Medulla oblongata (tissue), 1 donor: ENCODE measurements around the gene TPM2.
A peak's percentile ranks its signal among the peaks of the same experiment; 100 is the strongest.

ENCODE experiments used
- DNase-seq: peaks from one replicate; pipeline ENCODE4 v3.0.0-alpha.2; 2015; ENCODE audit errors: extremely low spot score

TPM2 gene

GRCh38 chr9:35696520-35697215 is 6.9 kb upstream of the TPM2 start:
- DNase-seq, result peak; percentile 35

- DNase-seq, result no peak
Measured at GRCh38 chr9:35695943-35696401, 6.2 kb upstream of the TPM2 start.

- DNase-seq, result no peak
Measured at GRCh38 chr9:35691757-35692301, 2.1 kb upstream of the TPM2 start.

GRCh38 chr9:35691334-35691650 is 1.6 kb upstream of the TPM2 start:
- DNase-seq, result peak; percentile 9

GRCh38 chr9:35690614-35691333 is 1.0 kb upstream of the TPM2 start:
- DNase-seq, result peak; percentile 46

GRCh38 chr9:35690294-35690613 is 529 bp upstream of the TPM2 start:
- DNase-seq, result no peak

GRCh38 chr9:35688558-35689541 is 875 bp downstream of the TPM2 start:
- DNase-seq, result no peak

GRCh38 chr9:35687972-35688557 is 1.7 kb downstream of the TPM2 start:
- DNase-seq, result no peak

GRCh38 chr9:35687306-35687705 is 2.4 kb downstream of the TPM2 start:
- DNase-seq, result no peak

- no peak for DNase-seq
Measured at GRCh38 chr9:35686222-35687203, 3.2 kb downstream of the TPM2 start.

- no peak for DNase-seq
Measured at GRCh38 chr9:35685506-35685905, 4.2 kb downstream of the TPM2 start.

- DNase-seq, result no peak
Measured at GRCh38 chr9:35684921-35685320, 4.8 kb downstream of the TPM2 start.

- no peak for DNase-seq
Measured at GRCh38 chr9:35683323-35683722, 6.4 kb downstream of the TPM2 start.

- DNase-seq, result no peak
Measured at GRCh38 chr9:35682520-35683315, 7.0 kb downstream of the TPM2 start.

- DNase-seq, result no peak
Measured at GRCh38 chr9:35682051-35682450, 7.7 kb downstream of the TPM2 start.

- DNase-seq, result no peak
Measured at GRCh38 chr9:35681341-35682002, 8.3 kb downstream of the TPM2 start.

GRCh38 chr9:35680331-35681105 is 9.2 kb downstream of the TPM2 start:
- DNase-seq, result no peak

GRCh38 chr9:35679766-35680330 is 9.9 kb downstream of the TPM2 start:
- DNase-seq, result no peak
